GM23338 (cell line): ENCODE data around the gene NDC1. TPM values are rescaled to one million over a fixed set of nuclear protein-coding genes. Genes with fewer than 3 reads are reported as not detected.

Source experiments
- ATAC-seq: fragments of 200-7000 bp; cut with Tn5 transposase; 3 replicates; pipeline ENCODE4 v1.9.1; 2020
- DNase-seq: peaks from one replicate; pipeline ENCODE4 v3.0.0-alpha.2; 2015; ENCODE audit warnings: low spot score
- H2AFZ ChIP-seq: fragments of 200-600 bp; sonication (generic); 2 replicates; pipeline ENCODE4 v1.8.0; 2016; ENCODE audit warnings: antibody characterized with exemption, mild to moderate bottlenecking, moderate library complexity
- H3F3A ChIP-seq: fragments of 200-600 bp; sonication (generic); replicated peaks from 2 replicates; pipeline ENCODE4 v1.8.0; 2017; ENCODE audit warnings: antibody characterized with exemption, mixed run types, low read depth
- H3K27ac ChIP-seq: fragments of 200-600 bp; sonication (generic); 2 replicates; pipeline ENCODE4 v1.6.1; 2016; ENCODE audit warnings: low read depth
- H3K27me3 ChIP-seq: fragments of 200-600 bp; sonication (generic); 2 replicates; pipeline ENCODE4 v1.8.0; 2016; ENCODE audit warnings: mild to moderate bottlenecking, mixed run types, moderate library complexity; ENCODE audit not compliant: insufficient read depth
- H3K36me3 ChIP-seq: fragments of 200-600 bp; sonication (generic); 2 replicates; pipeline ENCODE4 v1.8.0; 2016; ENCODE audit warnings: mild to moderate bottlenecking; ENCODE audit not compliant: insufficient read depth
- H3K4me1 ChIP-seq: fragments of 200-600 bp; sonication (generic); 2 replicates; pipeline ENCODE4 v1.8.0; 2016; ENCODE audit warnings: mild to moderate bottlenecking, moderate library complexity; ENCODE audit not compliant: insufficient read depth
- H3K4me2 ChIP-seq: fragments of 200-600 bp; sonication (generic); 2 replicates; pipeline ENCODE4 v1.7.1; 2017; ENCODE audit warnings: mixed run types
- H3K4me3 ChIP-seq: fragments of 200-600 bp; sonication (generic); 2 replicates; pipeline ENCODE4 v1.6.1; 2016; ENCODE audit warnings: mixed run types
- H3K79me2 ChIP-seq: fragments of 200-600 bp; sonication (generic); replicated peaks from 2 replicates; pipeline ENCODE4 v1.8.0; 2017; ENCODE audit warnings: mild to moderate bottlenecking; ENCODE audit not compliant: insufficient read depth
- H3K9me2 ChIP-seq: fragments of 200-600 bp; sonication (generic); 2 replicates; pipeline ENCODE4 v1.8.0; 2017; ENCODE audit not compliant: insufficient read depth
- H4K20me1 ChIP-seq: fragments of 200-600 bp; sonication (generic); replicated peaks from 2 replicates; pipeline ENCODE4 v1.8.0; 2017; ENCODE audit warnings: mild to moderate bottlenecking; ENCODE audit not compliant: insufficient read depth
- H3K27ac Mint-ChIP-seq: 2 replicates; pipeline ENCODE4 v1.8.0; 2020; ENCODE audit warnings: inconsistent platforms, mild to moderate bottlenecking, moderate library complexity, mixed read lengths
- H3K27me3 Mint-ChIP-seq: 3 replicates; pipeline ENCODE4 v1.8.0; 2022; ENCODE audit warnings: low read depth, mild to moderate bottlenecking, moderate library complexity, mixed read lengths, inconsistent platforms; ENCODE audit not compliant: insufficient read depth, poor library complexity
- H3K36me3 Mint-ChIP-seq: 3 replicates; pipeline ENCODE4 v1.8.0; 2021; ENCODE audit warnings: low read depth, mild to moderate bottlenecking, inconsistent platforms, moderate library complexity, mixed read lengths
- H3K4me1 Mint-ChIP-seq: 3 replicates; pipeline ENCODE4 v1.8.0; 2020; ENCODE audit warnings: mild to moderate bottlenecking, inconsistent platforms, mixed read lengths
- H3K4me3 Mint-ChIP-seq: 3 replicates; pipeline ENCODE4 v1.8.0; 2021; ENCODE audit warnings: moderate library complexity, mild to moderate bottlenecking, inconsistent platforms, mixed read lengths
- H3K9me3 Mint-ChIP-seq: 3 replicates; pipeline ENCODE4 v1.8.0; 2020; ENCODE audit warnings: moderate library complexity, mild to moderate bottlenecking, inconsistent platforms, mixed read lengths
- CREB1 ChIP-seq: fragments of 250-450 bp; sonication (Bioruptor Pico); IDR thresholded peaks from 2 replicates; pipeline ENCODE4 v1.5.0; 2020; ENCODE audit warnings: low read depth, mild to moderate bottlenecking, moderate library complexity
- CTCF ChIP-seq, 2 experiments: fragments of 200-600 bp in 1 of 2; sonication (generic) in 1 of 2; conservative IDR thresholded peaks; 2 replicates each; pipeline versions ENCODE4 v1.5.1 to v1.6.1; 2016 to 2017; ENCODE audit warnings: antibody characterized with exemption in 2 of 2, low read depth in 2 of 2, mild to moderate bottlenecking in 2 of 2, moderate library complexity in 1 of 2
- ETS1 ChIP-seq: IDR thresholded peaks from 2 replicates; pipeline ENCODE4 v1.6.1; 2016; ENCODE audit warnings: antibody characterized with exemption
- EZH2 ChIP-seq: fragments of 200-600 bp; sonication (generic); IDR thresholded peaks from one replicate; pipeline ENCODE4 v1.8.0; 2017; ENCODE audit warnings: antibody characterized with exemption, mild to moderate bottlenecking, low read depth; ENCODE audit not compliant: unreplicated experiment
- EZH2phosphoT487 ChIP-seq: fragments of 200-600 bp; sonication (generic); IDR thresholded peaks from one replicate; pipeline ENCODE4 v1.8.1; 2018; ENCODE audit warnings: antibody characterized with exemption; ENCODE audit not compliant: unreplicated experiment
- JUNB ChIP-seq: IDR thresholded peaks from one replicate; pipeline ENCODE4 v1.6.1; 2016; ENCODE audit warnings: antibody characterized with exemption; ENCODE audit not compliant: unreplicated experiment
- NANOG ChIP-seq: IDR thresholded peaks from 2 replicates; pipeline ENCODE4 v1.6.1; 2016; ENCODE audit warnings: antibody characterized with exemption, borderline replicate concordance
- POLR2AphosphoS5 ChIP-seq: IDR thresholded peaks from 2 replicates; pipeline ENCODE4 v1.6.1; 2016; ENCODE audit warnings: antibody characterized with exemption, low read depth
- REST ChIP-seq: IDR thresholded peaks from one replicate; pipeline ENCODE4 v1.6.1; 2018; ENCODE audit warnings: antibody characterized with exemption; ENCODE audit not compliant: unreplicated experiment
- STAT1 ChIP-seq: IDR thresholded peaks from one replicate; pipeline ENCODE4 v1.6.1; 2016; ENCODE audit warnings: antibody characterized with exemption; ENCODE audit not compliant: unreplicated experiment
- ZNF114 ChIP-seq: fragments of 250-450 bp; sonication (Bioruptor Pico); IDR thresholded peaks from 2 replicates; pipeline ENCODE4 v1.5.0; 2020; ENCODE audit warnings: mild to moderate bottlenecking, moderate library complexity
- ZNF331 ChIP-seq: fragments of 250-450 bp; sonication (Bioruptor Pico); IDR thresholded peaks from 2 replicates; pipeline ENCODE4 v1.5.0; 2020; ENCODE audit warnings: low read depth, mild to moderate bottlenecking, moderate library complexity
- ZNF462 ChIP-seq: fragments of 250-450 bp; sonication (Bioruptor Pico); IDR thresholded peaks from 2 replicates; pipeline ENCODE4 v1.5.0; 2020; ENCODE audit warnings: mild to moderate bottlenecking, moderate library complexity
- polyA plus RNA-seq: library from polyadenylated mRNA; unstranded; fragments of >200 nt; fragmentation: Nextera tagmentation; extraction: Ambion mirVana; gene quantifications from 2 replicates; pipeline ENCODE4 v1.2.1, GENCODE V29; 2016
- total RNA-seq: library from RNA; depleted of rRNA; stranded (reverse); fragments of >200 nt; shearing (Covaris generic); gene quantifications from 2 replicates; pipeline ENCODE4 v1.2.3, GENCODE V29; 2014

Gene NDC1
- total and polyA plus RNA-seq, 2 experiments from 2014 or later, result 19.8 to 100 TPM

GRCh38 chr1:53733975-53734649 is 104.0 kb downstream of the NDC1 start:
- peaks cover 45% of the 10 kb centered on the region for H3K27me3 Mint-ChIP-seq
- Histone ChIP-seq H3K36me3 (no peaks in the 10 kb centered on the region), H2AFZ (no peak overlapping the region), H3F3A (no peaks in the 10 kb centered on the region; the same call in 1 of the 2 replicates), H3K79me2 (no peaks in the 10 kb centered on the region), H3K9me2 (no peaks in the 10 kb centered on the region), H4K20me1 (no peaks in the 10 kb centered on the region), H3K4me1 (peaks cover 9% of the 10 kb centered on the region; the same call in 1 of the 2 replicates), H3K27ac (no peak overlapping the region), H3K27me3 (peaks cover 51% of the 10 kb centered on the region), H3K4me3 (no peak overlapping the region), H3K4me2 (no peak overlapping the region)
- no peak overlapping the region for H3K27ac Mint-ChIP-seq
- ATAC-seq (no peak), DNase-seq (no peak)
- H3K4me3 Mint-ChIP-seq, result no peak overlapping the region
- TF ChIP-seq ZNF331 (CRISPR knock-in tag) (no peak), CREB1 (CRISPR knock-in tag) (no peak), ZNF462 (CRISPR knock-in tag) (no peak), EZH2phosphoT487 (no peak), ZNF114 (CRISPR knock-in tag) (no peak), STAT1 (no peak), ETS1 (no peak), CTCF (conservative IDR thresholded peaks at IDR 0.05; ENCODE audit: low read depth in 2 of 2) (no peak), REST (no peak), JUNB (no peak), POLR2AphosphoS5 (no peak), EZH2 (no peak), NANOG (no peak)
- H3K4me1 Mint-ChIP-seq, result peaks cover 14% of the 10 kb centered on the region
- H3K9me3 Mint-ChIP-seq, result no peaks in the 10 kb centered on the region
- H3K36me3 Mint-ChIP-seq, result no peaks in the 10 kb centered on the region
